Bronchial epithelial cell (primary cell): ENCODE results near the gene RARRES2. TPM values are rescaled to one million over a fixed set of nuclear protein-coding genes. Genes with fewer than 3 reads are reported as not detected.

Experiments
- DNase-seq: peaks from one replicate; pipeline ENCODE4 v3.0.0-alpha.2; 2010; ENCODE audit warnings: low read depth
- FAIRE-seq: peaks from 2 replicates; lab custom pipeline; 2011; peaks lifted over from hg19 to GRCh38; lab: Jason Lieb, UNC
- H3K27me3 ChIP-seq: 2 replicates; pipeline ENCODE4 v1.5.1; 2011; ENCODE audit warnings: low read length; ENCODE audit not compliant: control insufficient read depth, insufficient read depth
- H3K36me3 ChIP-seq: 2 replicates; pipeline ENCODE4 v1.5.1; 2011; ENCODE audit warnings: low read length; ENCODE audit not compliant: control insufficient read depth, insufficient read depth
- H3K4me3 ChIP-seq: 2 replicates; pipeline ENCODE4 v1.5.1; 2011; ENCODE audit warnings: mild to moderate bottlenecking, low read depth, low read length, control low read depth
- total RNA-seq: library from RNA; depleted of rRNA; stranded (reverse); fragments of >200 nt; gene quantifications from 2 replicates; pipeline ENCODE4 v1.2.1, GENCODE V29; 2014
- TF ChIP-seq, protein P1 (sequence below): IDR thresholded peaks from 2 replicates; pipeline ENCODE4 v1.5.1; 2011; ENCODE audit warnings: mild to moderate bottlenecking, moderate library complexity, low read length, control low read depth, inconsistent platforms; ENCODE audit not compliant: insufficient read depth, severe bottlenecking

Gene RARRES2
- total RNA-seq, 1 donor from 2014 or later = 1.1 TPM

DNA sequence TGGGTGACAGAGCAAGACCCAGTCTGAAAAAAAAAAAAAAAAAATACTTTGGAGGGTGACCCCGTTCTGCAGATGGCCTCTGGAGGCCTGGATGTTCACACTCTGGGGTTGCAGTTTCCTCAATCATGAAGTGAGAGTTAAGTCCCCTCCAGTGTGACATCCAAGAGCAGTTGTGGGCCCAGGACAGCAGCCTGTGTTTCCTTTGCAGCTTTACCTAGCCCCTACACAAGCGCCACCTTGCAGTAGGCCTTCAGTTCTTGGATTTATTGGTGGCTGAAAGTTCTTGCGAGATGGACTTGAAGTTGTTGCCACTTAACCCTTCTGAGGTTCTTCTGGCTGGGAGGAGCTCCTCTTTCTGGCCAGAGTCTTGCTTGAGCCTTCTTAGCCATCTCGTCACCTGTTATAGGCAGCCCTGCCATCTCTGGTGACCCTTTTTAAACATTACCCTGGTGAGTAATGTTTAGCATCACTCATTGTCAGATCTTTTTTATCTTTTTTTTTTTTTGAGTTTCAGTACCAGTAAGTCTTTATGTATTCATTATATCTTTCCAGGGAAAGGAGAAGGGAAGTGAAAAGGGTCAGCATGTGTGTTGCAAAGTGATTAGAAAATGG lies 14.7 kb downstream of the RARRES2 start:
- Histone ChIP-seq H3K27me3 (no peaks in the 10 kb centered on the region), H3K4me3 (no peak overlapping the region), H3K36me3 (peaks cover 6% of the 10 kb centered on the region)
- no peak for DNase-seq
- FAIRE-seq = no peak
- TF ChIP-seq, protein P1, sequence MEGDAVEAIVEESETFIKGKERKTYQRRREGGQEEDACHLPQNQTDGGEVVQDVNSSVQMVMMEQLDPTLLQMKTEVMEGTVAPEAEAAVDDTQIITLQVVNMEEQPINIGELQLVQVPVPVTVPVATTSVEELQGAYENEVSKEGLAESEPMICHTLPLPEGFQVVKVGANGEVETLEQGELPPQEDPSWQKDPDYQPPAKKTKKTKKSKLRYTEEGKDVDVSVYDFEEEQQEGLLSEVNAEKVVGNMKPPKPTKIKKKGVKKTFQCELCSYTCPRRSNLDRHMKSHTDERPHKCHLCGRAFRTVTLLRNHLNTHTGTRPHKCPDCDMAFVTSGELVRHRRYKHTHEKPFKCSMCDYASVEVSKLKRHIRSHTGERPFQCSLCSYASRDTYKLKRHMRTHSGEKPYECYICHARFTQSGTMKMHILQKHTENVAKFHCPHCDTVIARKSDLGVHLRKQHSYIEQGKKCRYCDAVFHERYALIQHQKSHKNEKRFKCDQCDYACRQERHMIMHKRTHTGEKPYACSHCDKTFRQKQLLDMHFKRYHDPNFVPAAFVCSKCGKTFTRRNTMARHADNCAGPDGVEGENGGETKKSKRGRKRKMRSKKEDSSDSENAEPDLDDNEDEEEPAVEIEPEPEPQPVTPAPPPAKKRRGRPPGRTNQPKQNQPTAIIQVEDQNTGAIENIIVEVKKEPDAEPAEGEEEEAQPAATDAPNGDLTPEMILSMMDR = no peak

DNA sequence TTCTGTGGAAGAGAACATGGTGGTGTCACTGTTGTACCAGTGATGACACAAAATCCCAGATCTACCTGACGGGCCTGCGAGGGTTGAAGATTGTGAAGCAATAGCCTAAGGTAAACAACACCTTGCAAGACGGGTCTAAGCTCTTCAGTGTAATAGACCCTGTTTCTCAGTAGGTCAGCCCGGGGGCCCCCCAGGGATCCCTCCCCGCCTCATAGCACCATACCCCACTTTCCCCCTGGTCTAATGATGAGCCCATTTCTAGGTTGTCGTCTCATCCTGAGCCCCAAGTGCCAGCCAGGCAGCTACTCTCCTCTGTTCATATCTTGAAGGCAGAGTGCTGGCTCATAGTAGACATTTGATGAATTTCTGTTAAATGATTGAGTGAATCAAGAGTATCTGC lies 15.5 kb downstream of the RARRES2 start:
- H3K27me3 ChIP-seq = no peaks in the 10 kb centered on the region
- TF ChIP-seq, protein P1 = no peak
- H3K36me3 ChIP-seq = peaks cover 6% of the 10 kb centered on the region
- no peak overlapping the region for H3K4me3 ChIP-seq
- FAIRE-seq (no peak), DNase-seq (no peak)

DNA sequence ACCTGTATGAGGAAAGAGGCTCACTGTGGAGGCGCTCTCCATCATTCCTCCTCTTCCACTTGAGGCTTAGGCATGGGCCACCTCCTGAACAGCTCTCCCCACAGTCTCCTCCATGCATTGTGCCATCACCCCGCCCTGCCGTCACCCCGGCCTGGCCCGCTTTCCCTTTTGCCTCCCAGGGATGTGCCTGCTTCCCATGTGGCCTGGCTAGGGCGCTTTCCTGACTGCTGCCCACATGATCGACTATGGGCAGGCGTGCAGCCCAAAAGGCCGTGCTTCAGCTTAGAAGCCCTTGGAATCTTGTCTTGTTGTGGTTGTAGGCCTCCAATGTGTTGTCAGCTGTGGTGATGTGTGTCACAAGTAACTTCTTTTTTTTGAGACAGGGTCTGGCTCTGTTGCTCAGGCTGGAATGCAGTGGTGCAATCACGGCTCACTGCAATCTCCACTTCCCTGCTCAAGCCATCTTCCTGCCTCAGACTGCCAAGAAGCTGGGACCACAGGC lies 16.3 kb downstream of the RARRES2 start:
- no peaks in the 10 kb centered on the region for H3K27me3 ChIP-seq
- no peak for DNase-seq
- H3K36me3 ChIP-seq = peaks cover 3% of the 10 kb centered on the region
- TF ChIP-seq, protein P1 = no peak
- no peak for FAIRE-seq
- no peak overlapping the region for H3K4me3 ChIP-seq

- Histone ChIP-seq H3K4me3 (peak overlapping the region; percentile 77), H3K36me3 (peaks cover 3% of the 10 kb centered on the region), H3K27me3 (no peaks in the 10 kb centered on the region)
- TF ChIP-seq, protein P1 = no peak
- FAIRE-seq (no peak), DNase-seq (peak; percentile 54)
Observed at GRCh38 chr7:150324373-150324961, 17.0 kb downstream of the RARRES2 start.

DNA sequence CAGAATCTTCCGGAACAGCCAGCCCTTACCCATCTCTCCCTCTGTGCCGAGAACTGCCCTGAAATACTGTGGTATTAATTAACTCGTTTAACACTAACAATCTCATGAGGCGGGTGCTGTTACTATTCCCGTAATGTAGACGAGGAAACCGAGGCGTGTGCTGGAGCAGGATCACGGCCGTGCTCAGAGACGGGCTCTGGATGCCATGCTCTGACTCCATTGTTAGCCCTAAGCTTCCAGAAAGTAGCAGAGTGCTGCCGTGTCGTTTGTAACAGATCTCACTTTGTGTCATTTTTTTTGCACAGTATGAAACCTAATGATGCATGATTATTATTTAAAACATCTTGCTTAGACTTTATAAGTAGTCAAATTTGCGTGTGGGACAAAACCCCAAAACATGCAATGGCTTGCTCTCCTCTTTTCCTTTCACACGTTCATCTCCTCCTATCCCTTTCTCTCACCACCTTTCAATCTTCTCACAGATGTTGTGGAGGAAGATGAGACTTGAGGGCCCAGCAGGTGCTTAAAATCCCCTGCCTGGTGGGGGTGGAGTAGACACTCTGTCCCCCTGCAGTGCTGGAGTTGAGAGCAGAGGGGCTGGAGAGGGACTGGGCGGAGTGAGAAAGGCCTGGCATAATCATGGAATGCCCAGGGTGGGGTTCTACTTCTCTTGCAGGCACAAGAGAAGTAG lies 17.6 kb downstream of the RARRES2 start:
- Histone ChIP-seq H3K27me3 (no peaks in the 10 kb centered on the region), H3K4me3 (peak overlapping the region; percentile 77), H3K36me3 (peaks cover 3% of the 10 kb centered on the region)
- FAIRE-seq = no peak
- TF ChIP-seq, protein P1 = no peak
- peak; percentile 32 for DNase-seq
